SK-N-SH (cell line): ENCODE results near the gene LETM1. TPM values are rescaled to one million over a fixed set of nuclear protein-coding genes. Genes with fewer than 3 reads are reported as not detected.
A peak's percentile ranks its signal among the peaks of the same experiment; 100 is the strongest.

Experiments used
- CTCF ChIA-PET: fragments of 300-600, 350-600 bp; formaldehyde crosslinking; extraction: SDS; loops from one replicate; lab custom pipeline; 2021; lab: Yijun Ruan, JAX
- POLR2A ChIA-PET: fragments of 350-600 bp; sonication (Branson Sonifier 250); formaldehyde crosslinking; extraction: SDS; loops from one replicate; lab custom pipeline; 2020; ENCODE audit warnings: antibody characterized with exemption, inconsistent platforms; lab: Yijun Ruan, JAX
- DNase-seq: peaks from one replicate; pipeline ENCODE4 v3.0.0; 2012
- H2AFZ ChIP-seq: fragments of 200-600 bp; sonication (generic); 2 replicates; pipeline ENCODE4 v1.8.1; 2016; ENCODE audit warnings: antibody characterized with exemption, mild to moderate bottlenecking, low read depth
- H3F3A ChIP-seq: fragments of 200-600 bp; sonication (generic); replicated peaks from 2 replicates; pipeline ENCODE3; 2016; ENCODE audit warnings: antibody characterized with exemption, mild to moderate bottlenecking; ENCODE audit not compliant: insufficient read depth
- H3K27ac ChIP-seq, 2 experiments: fragments of 200-500 bp in 1 of 2; fragments of 200-600 bp in 1 of 2; sonication (Bioruptor generic) in 1 of 2; sonication (generic), shearing (Covaris generic) in 1 of 2; 2 replicates each; pipeline versions ENCODE4 v1.5.1 to v1.6.1; 2014 to 2016; ENCODE audit warnings: low read depth in 2 of 2, inconsistent platforms in 1 of 2, low read length in 1 of 2, mild to moderate bottlenecking in 1 of 2, mixed read lengths in 1 of 2
- H3K27me3 ChIP-seq: fragments of 200-600 bp; sonication (generic), shearing (Covaris generic); 2 replicates; pipeline ENCODE4 v1.6.1; 2016; ENCODE audit warnings: mixed run types; ENCODE audit not compliant: insufficient read depth
- H3K36me3 ChIP-seq, 2 experiments: fragments of 200-500 bp in 1 of 2; fragments of 200-600 bp in 1 of 2; sonication (Bioruptor generic) in 1 of 2; sonication (generic) in 1 of 2; replicated peaks in 1 of 2; 2 replicates each; pipeline versions ENCODE3 to v1.5.1; 2014 to 2016; ENCODE audit warnings: low read length in 1 of 2, mild to moderate bottlenecking in 1 of 2; ENCODE audit not compliant: insufficient read depth in 2 of 2, control insufficient read depth in 1 of 2
- H3K4me1 ChIP-seq, 2 experiments: fragments of 200-500 bp in 1 of 2; fragments of 200-600 bp in 1 of 2; sonication (Bioruptor generic) in 1 of 2; sonication (generic), shearing (Covaris generic) in 1 of 2; 2 replicates each; pipeline versions ENCODE4 v1.5.1 to v1.6.1; 2014 to 2016; ENCODE audit warnings: low read depth in 1 of 2, low read length in 1 of 2, mixed run types in 1 of 2; ENCODE audit not compliant: insufficient read depth in 2 of 2, control insufficient read depth in 1 of 2
- H3K4me2 ChIP-seq: fragments of 200-600 bp; sonication (generic), shearing (Covaris generic); 2 replicates; pipeline ENCODE4 v1.6.1; 2017; ENCODE audit warnings: mixed run types
- H3K4me3 ChIP-seq, 2 experiments: fragments of 200-500 bp in 1 of 2; fragments of 200-600 bp in 1 of 2; sonication (Bioruptor generic) in 1 of 2; sonication (generic), shearing (Covaris generic) in 1 of 2; 2 replicates each; pipeline versions ENCODE4 v1.5.1 to v1.8.1; 2014 to 2016; ENCODE audit warnings: low read depth in 2 of 2, inconsistent platforms in 1 of 2, low read length in 1 of 2, mild to moderate bottlenecking in 1 of 2, mixed read lengths in 1 of 2, moderate library complexity in 1 of 2
- H3K79me2 ChIP-seq: fragments of 200-600 bp; sonication (generic); 2 replicates; pipeline ENCODE4 v1.8.1; 2017; ENCODE audit warnings: mild to moderate bottlenecking; ENCODE audit not compliant: insufficient read depth
- H3K9ac ChIP-seq: fragments of 200-600 bp; sonication (generic); 2 replicates; pipeline ENCODE4 v1.6.1; 2017; ENCODE audit warnings: mixed run types
- H3K9me2 ChIP-seq: fragments of 200-600 bp; sonication (generic); 2 replicates; pipeline ENCODE4 v1.6.1; 2017; ENCODE audit warnings: mixed run types
- H3K9me3 ChIP-seq: fragments of 200-600 bp; sonication (generic); 2 replicates; pipeline ENCODE4 v1.6.1; 2017; ENCODE audit warnings: mixed run types, mild to moderate bottlenecking, moderate library complexity
- H4K20me1 ChIP-seq: fragments of 200-600 bp; sonication (generic); 2 replicates; pipeline ENCODE4 v1.6.1; 2017; ENCODE audit warnings: mild to moderate bottlenecking, mixed run types; ENCODE audit not compliant: insufficient read depth
- CHD2 ChIP-seq: fragments of 150-350 bp; IDR thresholded peaks from 2 replicates; pipeline ENCODE4 v1.6.1; 2018; ENCODE audit warnings: low read length; ENCODE audit not compliant: partially characterized antibody
- EZH2phosphoT487 ChIP-seq: fragments of 200-600 bp; sonication (generic); IDR thresholded peaks from 2 replicates; pipeline ENCODE4 v1.6.1; 2017; ENCODE audit warnings: low read depth, mixed run types, mild to moderate bottlenecking, antibody characterized with exemption, moderate library complexity, borderline replicate concordance
- GATA2 ChIP-seq: sonication (generic); formaldehyde crosslinking; IDR thresholded peaks from 2 replicates; pipeline ENCODE4 v1.5.0; 2020; ENCODE audit warnings: mild to moderate bottlenecking, missing genetic modification reagents
- NFIC ChIP-seq: IDR thresholded peaks from 2 replicates; pipeline ENCODE4 v1.4.0; 2012; ENCODE audit warnings: borderline replicate concordance
- RAD21 ChIP-seq: IDR thresholded peaks from 2 replicates; pipeline ENCODE4 v1.6.1; 2012; ENCODE audit warnings: mild to moderate bottlenecking, low read length
- RCOR1 ChIP-seq: fragments of 150-350 bp; IDR thresholded peaks from 2 replicates; pipeline ENCODE4 v1.6.1; 2017; ENCODE audit warnings: antibody characterized with exemption, low read length
- SMC3 ChIP-seq: IDR thresholded peaks from 2 replicates; pipeline ENCODE4 v1.6.1; 2012; ENCODE audit warnings: low read depth, low read length, improper control_type of control experiment
- TAF1 ChIP-seq: IDR thresholded peaks from 2 replicates; pipeline ENCODE4 v1.6.1; 2012; ENCODE audit warnings: low read depth, mild to moderate bottlenecking, low read length, moderate library complexity, borderline replicate concordance
- TCF12 ChIP-seq: IDR thresholded peaks from 2 replicates; pipeline ENCODE4 v1.4.0; 2012
- WGBS: methylation state at CpG from one replicate; pipeline ENCODE4 v1.1.6; 2017; ENCODE audit warnings: low lambda C conversion rate; 5-methylcytosine and 5-hydroxymethylcytosine counted together
- polyA plus RNA-seq, 3 experiments: library from polyadenylated mRNA; depleted of rRNA; stranded (reverse); fragments of >200 nt; gene quantifications; 2 replicates each; pipeline ENCODE4 v1.2.3, GENCODE V29; 2012
- TF ChIP-seq, protein P1 (sequence below): IDR thresholded peaks from 2 replicates; pipeline ENCODE4 v1.4.0; 2012; ENCODE audit warnings: low read depth, borderline replicate concordance

Gene LETM1
- polyA plus RNA-seq, 1 of the 3 experiments (the other 2 are of a cell fraction): 25.8 TPM

DNA sequence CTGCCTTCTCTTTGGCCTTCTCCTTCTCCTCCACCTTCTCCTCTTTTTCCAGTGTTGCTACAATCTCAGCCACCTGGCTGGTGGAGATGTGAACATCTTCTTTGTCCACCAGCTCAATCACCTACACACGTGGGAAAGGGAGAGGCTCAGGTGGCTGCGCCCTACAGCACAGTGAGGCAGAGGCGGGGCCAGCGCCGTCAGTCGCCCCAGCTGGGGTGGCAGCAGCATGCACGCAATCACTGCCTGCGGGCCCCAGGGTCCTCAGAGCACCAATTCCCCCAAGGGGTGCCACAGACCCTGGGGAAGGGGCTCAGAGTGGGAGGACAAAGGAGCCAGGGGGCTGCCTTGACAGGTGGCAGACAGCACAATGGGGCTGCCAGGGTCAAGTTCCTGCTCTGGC is 41.5 kb downstream of the LETM1 start (continued):
- no peak for TF ChIP-seq TAF1
- no peak for TF ChIP-seq CHD2
- no peak for TF ChIP-seq RCOR1
- no peak for TF ChIP-seq SMC3
- no peak for TF ChIP-seq NFIC
- TF ChIP-seq, all 33 proteins: peak for 0

DNA sequence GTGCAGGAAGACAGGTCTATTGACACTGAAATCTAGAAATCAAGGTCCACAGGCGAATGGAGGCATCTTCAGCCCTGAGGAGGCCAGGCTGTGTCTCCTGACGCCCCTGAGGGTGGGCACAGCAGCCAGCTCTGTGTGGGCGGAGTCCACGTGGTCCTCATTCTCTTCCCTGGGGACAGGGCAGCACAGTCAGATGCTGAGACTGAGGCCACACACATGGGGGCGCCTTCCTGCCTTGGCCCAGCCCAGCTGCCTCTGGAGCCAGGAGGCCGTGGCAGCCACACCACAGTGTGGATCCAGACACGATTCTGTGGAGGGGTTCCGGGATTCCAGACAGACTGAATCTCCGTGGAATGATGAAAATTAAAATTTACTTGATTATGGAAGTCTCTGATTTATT is 42.0 kb downstream of the LETM1 start:
- TF ChIP-seq TCF12 (no peak), RAD21 (peak; percentile 21; the same call in 1 of the 2 replicates)
- Histone ChIP-seq H3K4me3 (no peak overlapping the region), H3K27me3 (no peaks in the 10 kb centered on the region), H3K36me3 (peaks cover 18 to 45% of the 10 kb centered on the region in 2 experiments), H3K4me2 (no peak overlapping the region), H3F3A (no peaks in the 10 kb centered on the region), H3K9me2 (no peaks in the 10 kb centered on the region), H3K9ac (no peak overlapping the region), H3K4me1 (peaks cover 0 to 3% of the 10 kb centered on the region in 2 experiments; a peak in 1 of 4 replicates), H3K9me3 (no peaks in the 10 kb centered on the region), H3K27ac (no peak overlapping the region), H4K20me1 (no peaks in the 10 kb centered on the region), H2AFZ (no peak overlapping the region), H3K79me2 (no peaks in the 10 kb centered on the region)
- WGBS: 50% methylated on average over 2 of the region's 9 CpGs
- ChIA-PET POLR2A (no interaction called here), CTCF (interaction anchor here (0.8 to 11.2 kb wide), 7 partner anchors 66 to 88 kb away, joined by 3 to 166 read pairs (median 4); no protein-coding TSS in a partner anchor)
- DNase-seq: no peak

DNA sequence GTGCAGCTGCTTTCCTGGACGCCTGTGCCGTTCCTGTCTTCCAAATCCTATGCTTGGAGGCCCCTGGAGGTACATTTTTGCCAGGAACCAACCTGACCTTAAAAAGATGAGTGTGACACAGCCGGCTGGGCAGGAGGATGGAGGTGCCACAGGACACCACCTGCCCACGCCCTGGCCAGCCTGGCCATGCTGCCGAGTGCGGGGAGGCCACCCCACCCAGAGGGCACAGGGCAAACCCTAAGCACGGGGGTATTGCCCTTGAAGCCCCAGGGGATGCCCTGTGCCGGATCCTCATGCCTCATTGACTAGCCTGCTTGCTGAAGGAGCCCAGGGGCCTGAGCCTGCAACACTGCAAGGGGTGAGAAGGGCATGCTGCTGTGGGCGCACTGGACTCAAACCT is 42.7 kb downstream of the LETM1 start:
- Histone ChIP-seq H3K4me2 (no peak overlapping the region), H3F3A (peaks cover under 1% of the 10 kb centered on the region), H3K4me3 (no peak overlapping the region), H3K9me3 (no peaks in the 10 kb centered on the region), H3K4me1 (peaks cover 0 to 3% of the 10 kb centered on the region in 2 experiments; a peak in 1 of 4 replicates), H3K79me2 (no peaks in the 10 kb centered on the region), H3K36me3 (peaks cover 14 to 41% of the 10 kb centered on the region in 2 experiments), H3K9ac (no peak overlapping the region), H3K9me2 (no peaks in the 10 kb centered on the region), H2AFZ (no peak overlapping the region), H3K27me3 (no peaks in the 10 kb centered on the region), H4K20me1 (no peaks in the 10 kb centered on the region), H3K27ac (no peak overlapping the region)
- no peak for TF ChIP-seq EZH2phosphoT487
- TF ChIP-seq RCOR1: no peak
- no peak for TF ChIP-seq GATA2
- TF ChIP-seq, protein P1, sequence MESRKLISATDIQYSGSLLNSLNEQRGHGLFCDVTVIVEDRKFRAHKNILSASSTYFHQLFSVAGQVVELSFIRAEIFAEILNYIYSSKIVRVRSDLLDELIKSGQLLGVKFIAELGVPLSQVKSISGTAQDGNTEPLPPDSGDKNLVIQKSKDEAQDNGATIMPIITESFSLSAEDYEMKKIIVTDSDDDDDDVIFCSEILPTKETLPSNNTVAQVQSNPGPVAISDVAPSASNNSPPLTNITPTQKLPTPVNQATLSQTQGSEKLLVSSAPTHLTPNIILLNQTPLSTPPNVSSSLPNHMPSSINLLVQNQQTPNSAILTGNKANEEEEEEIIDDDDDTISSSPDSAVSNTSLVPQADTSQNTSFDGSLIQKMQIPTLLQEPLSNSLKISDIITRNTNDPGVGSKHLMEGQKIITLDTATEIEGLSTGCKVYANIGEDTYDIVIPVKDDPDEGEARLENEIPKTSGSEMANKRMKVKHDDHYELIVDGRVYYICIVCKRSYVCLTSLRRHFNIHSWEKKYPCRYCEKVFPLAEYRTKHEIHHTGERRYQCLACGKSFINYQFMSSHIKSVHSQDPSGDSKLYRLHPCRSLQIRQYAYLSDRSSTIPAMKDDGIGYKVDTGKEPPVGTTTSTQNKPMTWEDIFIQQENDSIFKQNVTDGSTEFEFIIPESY: no peak
- no peak for DNase-seq
- WGBS: 92% methylated on average over 7 of the region's 9 CpGs
- ChIA-PET POLR2A (no interaction called here), CTCF (interaction anchor here (1.1 to 11.2 kb wide), 6 partner anchors 66 to 87 kb away, joined by 3 to 166 read pairs (median 6); no protein-coding TSS in a partner anchor)
